AG04449 (cell line): Measurements from ENCODE around the gene AMBN.
A peak's percentile ranks its signal among the peaks of the same experiment; 100 is the strongest.

ENCODE experiments used
- CTCF ChIA-PET: fragments of 350-600 bp; formaldehyde crosslinking; extraction: SDS; loops from one replicate; lab custom pipeline; 2021; ENCODE audit warnings: antibody characterized with exemption; lab: Yijun Ruan, JAX
- POLR2A ChIA-PET: fragments of 400-600, 350-600 bp; formaldehyde crosslinking; extraction: SDS; loops from one replicate; lab custom pipeline; 2020; ENCODE audit warnings: antibody characterized with exemption, inconsistent platforms; lab: Yijun Ruan, JAX
- DNase-seq: peaks from one replicate; pipeline ENCODE4 v3.0.0-alpha.2; 2010; ENCODE audit warnings: low read depth, low spot score
- H3K4me3 ChIP-seq: 2 replicates; pipeline ENCODE4 v1.5.1; 2011; ENCODE audit warnings: low read depth, mild to moderate bottlenecking, control low read depth, low read length
- TF ChIP-seq, protein P1 (sequence below): IDR thresholded peaks from one replicate; pipeline ENCODE4 v1.5.1; 2011; ENCODE audit warnings: mild to moderate bottlenecking, moderate library complexity, low read length, control low read depth, inconsistent platforms; ENCODE audit not compliant: insufficient read depth; ENCODE audit errors: missing control alignments

Gene AMBN

DNA sequence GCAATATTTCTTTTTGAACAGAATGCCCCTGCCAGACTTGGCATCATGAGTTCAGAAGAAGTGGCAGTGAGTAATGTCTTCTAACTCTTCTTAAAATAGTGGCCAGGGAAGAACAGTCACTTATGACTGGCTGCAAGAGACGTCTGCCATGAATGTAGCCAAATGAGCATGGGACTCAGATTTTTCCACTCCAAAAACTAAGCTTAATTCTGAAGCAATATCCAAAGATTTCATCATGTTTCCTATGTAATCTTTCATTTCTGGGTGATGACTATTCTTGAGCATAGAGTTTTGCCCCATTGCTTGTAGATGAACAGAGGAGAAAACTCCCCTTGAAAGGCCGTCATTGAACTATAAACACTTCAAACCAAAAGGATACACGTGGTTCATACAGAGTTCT, 11.8 kb downstream of the AMBN start:
- POLR2A ChIA-PET = no interaction called here
- no peak overlapping the region for H3K4me3 ChIP-seq
- CTCF ChIA-PET = interaction anchor here (1.2 to 1.7 kb wide), 2 partner anchors 94 to 1107 kb away, joined by 3 to 7 read pairs; no protein-coding TSS in a partner anchor
- DNase-seq = peak; percentile 1
- TF ChIP-seq, protein P1, sequence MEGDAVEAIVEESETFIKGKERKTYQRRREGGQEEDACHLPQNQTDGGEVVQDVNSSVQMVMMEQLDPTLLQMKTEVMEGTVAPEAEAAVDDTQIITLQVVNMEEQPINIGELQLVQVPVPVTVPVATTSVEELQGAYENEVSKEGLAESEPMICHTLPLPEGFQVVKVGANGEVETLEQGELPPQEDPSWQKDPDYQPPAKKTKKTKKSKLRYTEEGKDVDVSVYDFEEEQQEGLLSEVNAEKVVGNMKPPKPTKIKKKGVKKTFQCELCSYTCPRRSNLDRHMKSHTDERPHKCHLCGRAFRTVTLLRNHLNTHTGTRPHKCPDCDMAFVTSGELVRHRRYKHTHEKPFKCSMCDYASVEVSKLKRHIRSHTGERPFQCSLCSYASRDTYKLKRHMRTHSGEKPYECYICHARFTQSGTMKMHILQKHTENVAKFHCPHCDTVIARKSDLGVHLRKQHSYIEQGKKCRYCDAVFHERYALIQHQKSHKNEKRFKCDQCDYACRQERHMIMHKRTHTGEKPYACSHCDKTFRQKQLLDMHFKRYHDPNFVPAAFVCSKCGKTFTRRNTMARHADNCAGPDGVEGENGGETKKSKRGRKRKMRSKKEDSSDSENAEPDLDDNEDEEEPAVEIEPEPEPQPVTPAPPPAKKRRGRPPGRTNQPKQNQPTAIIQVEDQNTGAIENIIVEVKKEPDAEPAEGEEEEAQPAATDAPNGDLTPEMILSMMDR = no peak

DNA sequence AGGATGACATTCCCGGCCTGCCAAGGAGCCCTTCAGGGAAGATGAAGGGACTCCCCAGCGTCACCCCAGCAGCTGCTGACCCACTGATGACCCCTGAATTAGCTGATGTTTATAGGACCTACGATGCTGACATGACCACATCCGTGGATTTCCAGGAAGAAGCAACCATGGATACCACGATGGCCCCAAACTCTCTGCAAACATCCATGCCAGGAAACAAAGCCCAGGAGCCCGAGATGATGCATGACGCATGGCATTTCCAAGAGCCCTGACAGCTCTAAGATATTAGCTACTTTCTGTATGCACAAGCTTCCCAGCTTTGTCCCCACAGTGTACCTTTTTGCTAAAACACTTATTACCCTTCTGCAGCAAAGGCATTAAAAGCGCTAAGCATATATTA, 14.4 kb downstream of the AMBN start:
- DNase-seq = no peak
- no peak overlapping the region for H3K4me3 ChIP-seq
- POLR2A ChIA-PET = no interaction called here
- TF ChIP-seq, protein P1 = no peak
- CTCF ChIA-PET = interaction anchor here (1.4 kb wide), 1 partner anchor 404 kb away, joined by 3 read pairs; no protein-coding TSS in a partner anchor

DNA sequence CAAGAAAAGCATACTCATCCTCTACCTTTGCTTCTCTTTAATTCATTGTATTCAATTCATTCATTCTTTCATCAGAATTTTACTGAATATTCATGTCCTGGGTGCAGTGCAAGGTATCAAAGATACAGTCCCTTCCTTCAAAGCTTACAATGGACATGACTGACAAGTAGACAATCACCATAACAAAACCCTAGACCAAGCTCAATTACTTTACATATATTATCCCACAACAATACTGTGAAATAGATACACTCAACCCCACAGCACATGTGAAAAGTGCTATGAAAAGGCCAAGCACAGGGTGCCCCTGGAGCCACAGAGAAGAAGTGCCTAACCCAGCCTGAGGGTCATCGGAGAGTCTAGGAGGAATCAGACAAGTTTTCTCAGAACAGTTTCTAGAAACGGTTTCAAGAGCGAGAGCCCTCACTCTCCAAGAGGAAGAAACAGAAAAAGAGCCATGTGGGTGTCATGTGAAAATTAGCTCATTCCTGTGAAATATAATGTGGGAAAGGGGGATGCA, 15.3 kb downstream of the AMBN start:
- no peak for DNase-seq
- H3K4me3 ChIP-seq = no peak overlapping the region
- TF ChIP-seq, protein P1 = no peak
- CTCF ChIA-PET = no interaction called here
- POLR2A ChIA-PET = no interaction called here

DNA sequence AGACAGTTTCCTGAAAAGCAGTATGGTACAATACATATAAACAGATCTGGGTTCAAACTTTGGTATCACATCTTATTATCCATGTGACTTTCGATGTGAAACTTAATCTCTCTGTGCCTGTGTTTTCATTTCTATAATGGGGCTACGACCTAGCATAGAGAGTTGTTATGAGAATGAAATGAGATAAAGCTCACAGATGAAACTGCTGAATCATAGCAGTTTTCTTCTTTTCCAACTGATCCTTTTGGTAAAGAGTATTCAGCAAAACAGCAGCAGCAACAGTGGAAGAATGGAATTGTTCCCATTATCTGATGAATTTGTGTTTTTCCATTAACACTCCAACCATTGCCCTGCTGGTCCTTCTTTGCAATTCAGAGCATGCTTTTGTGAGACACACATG, 16.3 kb downstream of the AMBN start:
- TF ChIP-seq, protein P1 = no peak
- POLR2A ChIA-PET = no interaction called here
- DNase-seq = no peak
- CTCF ChIA-PET = no interaction called here
- no peak overlapping the region for H3K4me3 ChIP-seq

DNA sequence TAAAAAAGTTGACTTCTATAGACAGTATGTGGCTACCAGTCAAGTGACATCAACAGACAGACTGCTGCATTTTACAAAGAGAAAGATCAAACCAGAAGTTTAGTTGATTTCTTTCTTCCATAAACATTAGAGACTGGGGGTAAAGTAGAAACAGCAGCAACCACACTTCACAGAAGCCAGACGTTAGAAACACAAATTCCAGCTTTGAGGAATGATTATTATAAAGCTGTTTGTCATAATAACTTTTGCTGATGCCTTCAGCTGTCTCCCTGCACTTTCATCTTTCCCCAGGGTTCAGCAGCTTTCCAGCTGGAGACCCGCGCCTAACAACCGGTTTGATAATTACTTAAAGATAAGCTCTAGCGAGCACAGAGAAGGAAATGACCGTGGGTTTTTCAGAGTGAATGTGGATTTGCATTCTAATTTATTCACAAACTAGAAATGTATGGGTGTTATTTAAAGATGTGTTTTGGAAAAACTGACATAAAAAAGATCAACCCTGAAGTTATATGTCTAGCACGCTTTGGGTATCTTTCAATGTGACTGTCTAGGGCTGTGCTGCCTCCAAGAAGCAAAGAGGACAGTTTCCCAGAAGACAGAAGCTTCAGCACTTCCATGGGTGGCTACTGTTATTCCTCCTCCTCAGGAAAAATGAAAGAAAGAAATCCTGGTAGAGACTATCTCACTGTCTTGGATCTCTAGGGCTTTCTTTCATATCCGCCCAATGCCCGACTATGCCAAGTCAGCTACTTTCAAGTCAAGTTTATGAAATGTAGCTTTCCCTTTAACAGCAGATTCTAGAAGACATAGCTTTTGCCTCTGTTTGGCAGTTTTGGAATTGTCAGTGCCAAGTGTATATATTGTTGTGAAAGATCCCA, 21.5 kb downstream of the AMBN start:
- no peak overlapping the region; the same call in 1 of the 2 replicates for H3K4me3 ChIP-seq
- TF ChIP-seq, protein P1 = no peak
- ChIA-PET CTCF (interaction anchor here (1.9 kb wide), 1 partner anchor 12 kb away, joined by 5 read pairs; no protein-coding TSS in a partner anchor), POLR2A (no interaction called here)
- DNase-seq = no peak

DNA sequence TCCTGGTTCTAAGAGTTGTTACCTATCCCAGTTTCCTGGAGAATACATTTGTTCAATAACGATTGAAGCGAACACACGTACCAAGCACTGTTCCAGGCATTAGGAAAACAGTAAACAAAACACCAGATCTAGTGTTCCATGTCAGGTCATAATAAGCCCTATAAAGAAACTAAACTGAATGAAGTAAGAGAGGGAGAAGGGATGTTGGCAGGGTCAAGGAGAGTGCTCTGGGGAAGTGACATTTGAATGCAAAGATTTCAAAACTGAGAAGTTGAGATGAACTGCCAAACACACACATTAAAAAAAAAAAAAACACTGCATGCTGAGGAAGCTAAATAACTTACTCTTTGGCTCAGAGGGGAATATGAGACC, 22.1 kb downstream of the AMBN start:
- H3K4me3 ChIP-seq = no peak overlapping the region
- CTCF ChIA-PET = interaction anchor here (1.9 kb wide), 1 partner anchor 13 kb away, joined by 5 read pairs; no protein-coding TSS in a partner anchor
- POLR2A ChIA-PET = interaction anchor here (0.6 kb wide), 1 partner anchor 129 kb away, joined by 4 read pairs; no protein-coding TSS in a partner anchor
- no peak for DNase-seq
- TF ChIP-seq, protein P1 = no peak
